ENCODE results near the gene TPO.
"Not testable (repeated sequence)": the region's sequence is repeated elsewhere in the genome, so short reads cannot be mapped to it uniquely, and the experiment has no call there.

TPO gene

DNA sequence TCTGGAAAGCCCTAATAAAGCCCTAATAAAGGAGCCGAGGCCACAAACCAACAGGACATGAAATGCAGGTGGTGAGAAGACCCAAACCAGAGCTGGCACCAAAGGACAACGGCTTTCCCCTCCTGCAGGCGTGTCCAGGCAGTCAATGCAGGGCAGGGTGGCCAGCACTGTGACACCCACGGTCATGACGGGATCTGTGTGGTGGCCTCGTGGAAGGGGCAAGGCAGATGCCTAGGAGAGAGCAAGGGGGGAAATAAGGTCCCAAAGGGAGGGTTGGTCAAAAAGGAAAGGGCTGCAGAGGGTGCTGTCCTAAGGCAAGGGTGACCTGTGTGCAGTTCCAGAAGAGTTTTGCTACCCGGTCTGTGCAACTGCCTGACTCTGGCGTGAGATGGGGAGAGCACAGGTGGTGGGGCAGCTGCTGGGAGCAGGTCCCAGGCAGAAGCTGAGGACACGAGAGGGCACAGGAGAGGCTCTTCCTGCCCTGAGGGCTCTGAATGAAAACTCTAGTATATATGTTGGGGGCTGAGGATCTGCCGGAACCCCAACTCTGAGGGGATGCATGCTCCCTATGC is 156.7 kb downstream of the TPO start:
- in situ Hi-C loops (cut with MboI; ENCODE audit: low sequenced_read_pairs, unreplicated experiment), result no loop called here
- TF ChIP-seq, protein P1, sequence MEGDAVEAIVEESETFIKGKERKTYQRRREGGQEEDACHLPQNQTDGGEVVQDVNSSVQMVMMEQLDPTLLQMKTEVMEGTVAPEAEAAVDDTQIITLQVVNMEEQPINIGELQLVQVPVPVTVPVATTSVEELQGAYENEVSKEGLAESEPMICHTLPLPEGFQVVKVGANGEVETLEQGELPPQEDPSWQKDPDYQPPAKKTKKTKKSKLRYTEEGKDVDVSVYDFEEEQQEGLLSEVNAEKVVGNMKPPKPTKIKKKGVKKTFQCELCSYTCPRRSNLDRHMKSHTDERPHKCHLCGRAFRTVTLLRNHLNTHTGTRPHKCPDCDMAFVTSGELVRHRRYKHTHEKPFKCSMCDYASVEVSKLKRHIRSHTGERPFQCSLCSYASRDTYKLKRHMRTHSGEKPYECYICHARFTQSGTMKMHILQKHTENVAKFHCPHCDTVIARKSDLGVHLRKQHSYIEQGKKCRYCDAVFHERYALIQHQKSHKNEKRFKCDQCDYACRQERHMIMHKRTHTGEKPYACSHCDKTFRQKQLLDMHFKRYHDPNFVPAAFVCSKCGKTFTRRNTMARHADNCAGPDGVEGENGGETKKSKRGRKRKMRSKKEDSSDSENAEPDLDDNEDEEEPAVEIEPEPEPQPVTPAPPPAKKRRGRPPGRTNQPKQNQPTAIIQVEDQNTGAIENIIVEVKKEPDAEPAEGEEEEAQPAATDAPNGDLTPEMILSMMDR (IDR thresholded peaks at IDR 0.05; ENCODE audit: borderline replicate concordance, control extremely low read depth, extremely low read depth, insufficient read depth, missing control alignments), result no peak
- DNase-seq (ENCODE audit: low spot score), result no peak

DNA sequence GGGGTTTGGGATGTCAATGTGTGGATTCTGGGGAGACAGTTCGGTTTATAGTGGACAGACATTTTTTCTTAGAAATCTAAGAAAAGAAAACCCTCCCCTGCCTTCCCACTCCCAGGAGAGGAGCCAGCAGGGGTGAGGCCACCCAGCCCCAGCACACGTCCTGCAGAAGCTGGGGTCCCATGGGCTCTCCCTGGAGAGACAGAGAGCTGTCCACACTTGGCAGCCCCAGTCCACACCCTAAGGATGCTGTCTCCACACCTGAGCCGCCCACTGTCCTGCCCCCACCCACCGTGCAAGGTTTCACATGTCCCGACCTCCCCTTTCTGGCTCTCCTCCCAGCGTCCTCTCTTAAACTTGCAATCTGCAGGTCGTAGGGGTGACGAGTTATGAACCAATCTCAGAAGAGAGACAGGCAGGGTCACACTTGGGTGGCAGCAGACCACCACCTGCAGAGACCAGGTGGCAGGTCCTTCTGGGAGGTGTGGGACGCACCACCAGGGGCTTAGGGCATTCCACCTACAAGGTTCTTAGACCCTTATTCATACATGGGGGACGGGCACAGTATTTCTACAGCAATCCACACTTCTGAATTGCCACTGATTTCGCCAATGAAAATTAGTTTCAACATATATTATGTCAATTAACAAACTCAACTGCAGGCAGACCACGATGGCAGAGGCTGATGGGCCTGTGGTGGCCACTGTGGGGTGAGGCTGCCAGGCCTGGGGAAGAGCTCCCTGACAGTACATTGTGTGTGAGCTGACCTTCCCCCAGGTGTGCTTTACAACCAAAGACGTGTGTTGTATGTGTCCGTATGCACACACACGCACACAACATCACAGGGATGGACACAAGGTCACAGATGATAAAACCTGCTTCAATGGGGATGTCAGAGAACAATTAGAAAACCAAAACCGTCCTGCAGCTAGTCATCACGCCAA is 158.5 kb downstream of the TPO start:
- TF ChIP-seq, protein P1 (IDR thresholded peaks at IDR 0.05; ENCODE audit: borderline replicate concordance, control extremely low read depth, extremely low read depth, insufficient read depth, missing control alignments), result no peak
- in situ Hi-C loops (cut with MboI; ENCODE audit: low sequenced_read_pairs, unreplicated experiment), result no loop called here
- no peak for DNase-seq (ENCODE audit: low spot score)

DNA sequence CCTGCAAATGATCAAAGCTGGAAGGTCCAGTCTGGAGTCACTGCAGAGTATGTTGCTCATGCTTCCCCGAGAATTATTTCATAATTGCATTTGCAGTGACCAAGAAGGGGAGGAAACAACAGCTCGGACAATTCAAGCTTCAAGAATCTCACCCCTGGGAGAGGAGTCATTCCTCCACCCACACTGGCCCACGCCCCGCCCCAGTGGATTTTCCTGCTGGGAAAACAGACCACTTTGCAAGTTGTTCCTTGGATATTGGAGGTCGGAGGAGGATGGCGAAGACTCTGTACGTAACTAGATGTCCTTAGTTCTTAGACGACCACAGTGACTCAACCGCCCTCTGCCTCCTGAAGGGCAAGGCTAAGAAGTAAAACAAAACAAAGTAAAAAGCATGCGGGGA is 159.4 kb downstream of the TPO start:
- no peak for DNase-seq (ENCODE audit: low spot score)
- TF ChIP-seq, protein P1 (IDR thresholded peaks at IDR 0.05; ENCODE audit: borderline replicate concordance, control extremely low read depth, extremely low read depth, insufficient read depth, missing control alignments), result no peak
- in situ Hi-C loops (cut with MboI; ENCODE audit: low sequenced_read_pairs, unreplicated experiment), result no loop called here

DNA sequence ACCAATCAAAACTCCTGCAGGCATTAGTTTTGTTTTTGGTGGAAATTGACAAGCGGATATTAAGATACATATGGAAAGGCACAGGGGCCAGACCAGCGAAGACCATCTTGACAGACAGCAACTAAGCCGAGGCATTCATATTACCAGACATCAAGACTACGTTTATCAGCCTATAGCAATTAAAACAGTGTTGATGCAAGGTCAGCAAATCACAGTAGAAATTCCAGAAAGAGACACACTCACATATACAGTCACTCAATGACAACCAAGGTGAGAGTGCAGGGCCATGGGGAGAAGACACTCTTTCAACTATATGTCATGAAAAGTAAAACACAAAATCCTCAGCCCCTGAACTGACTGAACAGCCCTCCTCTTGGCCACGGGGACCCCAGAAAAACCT is 164.6 kb downstream of the TPO start:
- no peak for DNase-seq (ENCODE audit: low spot score)
- in situ Hi-C loops (cut with MboI; ENCODE audit: low sequenced_read_pairs, unreplicated experiment), result no loop called here
- TF ChIP-seq, protein P1 (IDR thresholded peaks at IDR 0.05; ENCODE audit: borderline replicate concordance, control extremely low read depth, extremely low read depth, insufficient read depth, missing control alignments), result no peak

DNA sequence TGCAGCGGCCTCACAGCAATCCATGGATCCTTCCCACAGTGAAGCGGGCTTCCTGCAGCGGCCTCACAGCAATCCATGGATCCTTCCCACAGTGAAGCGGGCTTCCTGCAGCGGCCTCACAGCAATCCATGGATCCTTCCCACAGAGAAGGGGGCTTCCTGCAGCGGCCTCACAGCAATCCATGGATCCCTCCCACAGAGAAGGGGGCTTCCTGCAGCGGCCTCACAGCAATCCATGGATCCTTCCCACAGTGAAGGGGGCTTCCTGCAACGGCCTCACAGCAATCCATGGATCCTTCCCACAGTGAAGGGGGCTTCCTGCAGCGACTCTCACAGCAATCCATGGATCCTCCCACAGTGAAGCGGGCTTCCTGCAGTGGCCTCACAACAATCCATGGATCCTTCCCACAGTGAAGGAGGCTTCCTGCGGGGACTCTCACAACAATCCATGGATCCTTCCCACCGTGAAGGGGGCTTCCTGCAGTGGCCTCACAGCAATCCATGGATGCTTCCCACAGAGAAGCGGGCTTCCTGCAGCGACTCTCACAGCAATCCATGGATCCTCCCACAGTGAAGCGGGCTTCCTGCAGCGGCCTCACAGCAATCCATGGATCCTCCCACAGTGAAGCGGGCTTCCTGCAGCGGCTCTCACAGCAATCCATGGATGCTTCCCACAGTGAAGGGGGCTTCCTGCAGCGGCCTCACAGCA is 168.1 kb downstream of the TPO start:
- DNase-seq (ENCODE audit: low spot score); in situ Hi-C loops (cut with MboI; ENCODE audit: low sequenced_read_pairs, unreplicated experiment): not testable (repeated sequence)

DNA sequence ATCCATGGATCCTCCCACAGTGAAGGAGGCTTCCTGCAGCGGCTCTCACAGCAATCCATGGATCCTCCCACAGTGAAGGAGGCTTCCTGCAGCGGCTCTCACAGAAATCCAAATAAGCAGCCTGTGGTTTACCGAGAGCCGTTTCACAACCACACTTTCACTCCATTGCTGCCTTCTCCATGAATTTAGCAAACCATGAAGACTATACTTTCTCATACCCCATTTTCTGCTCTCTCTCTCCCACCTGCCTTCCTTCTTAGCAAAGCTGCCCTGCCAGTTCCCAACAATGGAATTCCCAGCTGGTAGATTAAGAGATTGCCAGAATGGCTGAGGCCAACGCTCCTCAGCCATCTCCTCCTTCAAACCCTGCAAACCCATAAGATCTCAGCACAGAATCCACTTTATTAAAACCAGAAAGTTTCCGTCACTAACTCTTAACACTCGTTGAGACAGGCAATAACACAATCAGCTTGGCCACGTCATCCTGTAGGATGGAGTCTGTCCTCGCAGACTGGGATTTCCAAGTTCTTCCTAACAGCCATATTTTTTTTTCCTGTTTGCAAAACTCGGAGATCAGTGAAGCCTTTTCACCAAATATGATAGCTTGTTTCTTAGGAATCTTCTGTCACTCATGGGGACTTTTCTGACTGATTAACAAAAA is 168.8 kb downstream of the TPO start:
- DNase-seq (ENCODE audit: low spot score), result no peak
- in situ Hi-C loops (cut with MboI; ENCODE audit: low sequenced_read_pairs, unreplicated experiment), result no loop called here
- TF ChIP-seq, protein P1 (IDR thresholded peaks at IDR 0.05; ENCODE audit: borderline replicate concordance, control extremely low read depth, extremely low read depth, insufficient read depth, missing control alignments), result no peak

Data from GM13976 (cell line).